Astrocyte (in vitro differentiated cells and primary cell): ENCODE results near the gene PABPC1L. TPM values are rescaled to one million over a fixed set of nuclear protein-coding genes. Genes with fewer than 3 reads are reported as not detected.

Source experiments
- DNase-seq: peaks from one replicate; pipeline ENCODE4 v3.0.0-alpha.2; 2010; ENCODE audit warnings: low read depth
- FAIRE-seq: peaks from 2 replicates; lab custom pipeline; 2011; peaks lifted over from hg19 to GRCh38; lab: Jason Lieb, UNC
- H2AFZ ChIP-seq: 2 replicates; pipeline ENCODE4 v1.6.0; 2012; ENCODE audit warnings: low read depth, low read length, inconsistent platforms
- H3K27ac ChIP-seq: 2 replicates; pipeline ENCODE4 v1.5.1; 2011; ENCODE audit warnings: low read depth, low read length, inconsistent platforms
- H3K27me3 ChIP-seq: 2 replicates; pipeline ENCODE4 v1.6.0; 2011; ENCODE audit warnings: low read length, inconsistent platforms; ENCODE audit not compliant: insufficient read depth
- H3K36me3 ChIP-seq: 2 replicates; pipeline ENCODE4 v1.5.1; 2011; ENCODE audit warnings: low read length, inconsistent platforms; ENCODE audit not compliant: insufficient read depth
- H3K4me1 ChIP-seq: 2 replicates; pipeline ENCODE4 v1.5.1; 2011; ENCODE audit warnings: low read length, inconsistent platforms; ENCODE audit not compliant: insufficient read depth
- H3K4me2 ChIP-seq: 2 replicates; pipeline ENCODE4 v1.6.0; 2012; ENCODE audit warnings: low read length, inconsistent platforms
- H3K4me3 ChIP-seq: 2 replicates; pipeline ENCODE4 v1.5.1; 2011; ENCODE audit warnings: low read depth, mild to moderate bottlenecking, low read length, inconsistent platforms; ENCODE audit not compliant: insufficient read depth
- H3K79me2 ChIP-seq: 2 replicates; pipeline ENCODE4 v1.6.0; 2012; ENCODE audit warnings: mild to moderate bottlenecking, low read length, inconsistent platforms; ENCODE audit not compliant: insufficient read depth
- H3K9ac ChIP-seq: 2 replicates; pipeline ENCODE4 v1.6.0; 2012; ENCODE audit warnings: mild to moderate bottlenecking, low read length, inconsistent platforms
- H3K9me3 ChIP-seq: 2 replicates; pipeline ENCODE4 v1.5.1; 2012; ENCODE audit warnings: low read depth, mild to moderate bottlenecking, low read length, inconsistent platforms; ENCODE audit not compliant: insufficient read depth
- H4K20me1 ChIP-seq: 2 replicates; pipeline ENCODE4 v1.6.0; 2012; ENCODE audit warnings: low read length, inconsistent platforms; ENCODE audit not compliant: insufficient read depth
- H3K27ac Mint-ChIP-seq: one replicate; pipeline ENCODE4 v1.8.0; 2021; ENCODE audit warnings: mild to moderate bottlenecking, mixed read lengths; ENCODE audit not compliant: unreplicated experiment
- H3K27me3 Mint-ChIP-seq: one replicate; pipeline ENCODE4 v1.8.0; 2021; ENCODE audit warnings: low read depth, mixed read lengths; ENCODE audit not compliant: unreplicated experiment
- H3K36me3 Mint-ChIP-seq: one replicate; pipeline ENCODE4 v1.8.0; 2021; ENCODE audit warnings: low read depth, mixed read lengths; ENCODE audit not compliant: unreplicated experiment
- H3K4me1 Mint-ChIP-seq: one replicate; pipeline ENCODE4 v1.8.0; 2021; ENCODE audit warnings: low read depth, mixed read lengths; ENCODE audit not compliant: unreplicated experiment
- H3K4me3 Mint-ChIP-seq: one replicate; pipeline ENCODE4 v1.8.0; 2021; ENCODE audit warnings: mild to moderate bottlenecking, moderate library complexity, mixed read lengths; ENCODE audit not compliant: unreplicated experiment
- H3K9me3 Mint-ChIP-seq: one replicate; pipeline ENCODE4 v1.8.0; 2021; ENCODE audit warnings: mild to moderate bottlenecking, mixed read lengths; ENCODE audit not compliant: unreplicated experiment
- EZH2 ChIP-seq: IDR thresholded peaks from 2 replicates; pipeline ENCODE4 v1.6.1; 2012; ENCODE audit warnings: mild to moderate bottlenecking, low read length, inconsistent platforms; ENCODE audit not compliant: insufficient read depth
- total RNA-seq: library from RNA; stranded (reverse); gene quantifications from 2 replicates; pipeline ENCODE4 v1.2.1, GENCODE V29; 2021
- TF ChIP-seq, protein P1 (sequence below): IDR thresholded peaks from 2 replicates; pipeline ENCODE4 v1.5.1; 2011; ENCODE audit warnings: low read depth, mild to moderate bottlenecking, inconsistent platforms, low read length, moderate library complexity; ENCODE audit not compliant: insufficient read depth

Gene PABPC1L
- total RNA-seq, 1 donor from 2014 or later: 48.7 TPM

DNA sequence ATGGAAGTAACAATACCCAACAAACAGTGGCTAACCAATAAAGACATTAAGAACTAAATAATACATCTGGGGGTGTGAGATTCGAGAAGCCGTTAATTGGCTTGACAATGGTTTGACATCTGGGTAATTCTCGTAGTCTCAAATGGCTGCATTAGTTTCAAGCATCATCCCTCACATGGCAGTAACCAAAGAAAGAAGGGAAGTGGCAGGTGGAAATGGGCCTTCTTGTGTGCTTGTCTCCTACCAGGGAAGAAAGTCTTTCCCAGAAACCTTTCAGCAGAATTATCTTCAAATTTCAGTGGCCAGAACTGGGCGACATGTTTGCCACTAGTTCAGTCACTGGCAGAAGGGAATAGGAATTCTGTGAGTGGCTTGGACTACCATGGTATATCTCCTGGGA, 66.8 kb downstream of the PABPC1L start:
- Mint-ChIP-seq H3K27me3 (no peaks in the 10 kb centered on the region), H3K36me3 (peaks cover 9% of the 10 kb centered on the region), H3K4me1 (peaks cover 13% of the 10 kb centered on the region), H3K9me3 (no peaks in the 10 kb centered on the region), H3K27ac (no peak overlapping the region), H3K4me3 (no peak overlapping the region)
- TF ChIP-seq, protein P1, sequence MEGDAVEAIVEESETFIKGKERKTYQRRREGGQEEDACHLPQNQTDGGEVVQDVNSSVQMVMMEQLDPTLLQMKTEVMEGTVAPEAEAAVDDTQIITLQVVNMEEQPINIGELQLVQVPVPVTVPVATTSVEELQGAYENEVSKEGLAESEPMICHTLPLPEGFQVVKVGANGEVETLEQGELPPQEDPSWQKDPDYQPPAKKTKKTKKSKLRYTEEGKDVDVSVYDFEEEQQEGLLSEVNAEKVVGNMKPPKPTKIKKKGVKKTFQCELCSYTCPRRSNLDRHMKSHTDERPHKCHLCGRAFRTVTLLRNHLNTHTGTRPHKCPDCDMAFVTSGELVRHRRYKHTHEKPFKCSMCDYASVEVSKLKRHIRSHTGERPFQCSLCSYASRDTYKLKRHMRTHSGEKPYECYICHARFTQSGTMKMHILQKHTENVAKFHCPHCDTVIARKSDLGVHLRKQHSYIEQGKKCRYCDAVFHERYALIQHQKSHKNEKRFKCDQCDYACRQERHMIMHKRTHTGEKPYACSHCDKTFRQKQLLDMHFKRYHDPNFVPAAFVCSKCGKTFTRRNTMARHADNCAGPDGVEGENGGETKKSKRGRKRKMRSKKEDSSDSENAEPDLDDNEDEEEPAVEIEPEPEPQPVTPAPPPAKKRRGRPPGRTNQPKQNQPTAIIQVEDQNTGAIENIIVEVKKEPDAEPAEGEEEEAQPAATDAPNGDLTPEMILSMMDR: no peak
- no peak for TF ChIP-seq EZH2
- Histone ChIP-seq H3K27me3 (no peaks in the 10 kb centered on the region), H3K9ac (no peak overlapping the region), H4K20me1 (no peaks in the 10 kb centered on the region), H3K4me1 (peaks cover 3% of the 10 kb centered on the region), H3K36me3 (peaks cover 19% of the 10 kb centered on the region), H2AFZ (no peak overlapping the region), H3K4me2 (no peak overlapping the region), H3K4me3 (no peak overlapping the region), H3K9me3 (no peaks in the 10 kb centered on the region), H3K79me2 (no peaks in the 10 kb centered on the region), H3K27ac (no peak overlapping the region)
- FAIRE-seq (no peak), DNase-seq (no peak)

DNA sequence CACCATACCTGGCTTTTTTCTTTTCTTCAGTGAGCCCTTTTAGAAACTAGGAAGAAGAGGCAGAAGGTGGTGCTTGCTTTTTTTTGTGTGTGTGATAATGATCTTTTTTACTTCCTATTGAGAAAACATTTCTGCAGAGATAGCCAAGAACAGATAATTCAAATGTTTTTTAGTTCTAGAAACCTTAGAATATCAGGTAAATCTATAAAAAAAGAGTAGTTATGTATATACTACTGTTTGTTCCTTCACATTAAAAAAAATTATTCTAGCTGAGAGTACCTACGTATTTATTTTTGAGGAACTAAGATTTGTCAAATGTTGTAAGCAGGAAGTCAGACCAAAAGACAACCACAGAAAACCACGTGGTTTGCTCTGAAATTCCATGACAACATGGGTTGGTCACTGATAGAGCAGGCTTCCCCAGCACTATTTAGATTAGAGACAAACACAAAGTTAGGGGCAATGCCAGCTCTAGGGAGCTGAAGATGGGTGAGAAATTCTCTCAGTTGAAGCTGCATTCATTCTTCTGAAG, 69.3 kb downstream of the PABPC1L start:
- Histone ChIP-seq H2AFZ (no peak overlapping the region), H3K4me3 (no peak overlapping the region), H3K9me3 (no peaks in the 10 kb centered on the region), H3K36me3 (peaks cover 20% of the 10 kb centered on the region), H3K79me2 (no peaks in the 10 kb centered on the region), H4K20me1 (no peaks in the 10 kb centered on the region), H3K9ac (no peak overlapping the region), H3K4me2 (peak overlapping the region; percentile 4), H3K27me3 (no peaks in the 10 kb centered on the region), H3K27ac (no peak overlapping the region), H3K4me1 (peaks cover 3% of the 10 kb centered on the region)
- peaks cover 10% of the 10 kb centered on the region for H3K4me1 Mint-ChIP-seq
- FAIRE-seq: no peak
- DNase-seq: peak; percentile 53
- TF ChIP-seq, protein P1: no peak
- no peaks in the 10 kb centered on the region for H3K27me3 Mint-ChIP-seq
- peaks cover 9% of the 10 kb centered on the region for H3K36me3 Mint-ChIP-seq
- H3K9me3 Mint-ChIP-seq: no peaks in the 10 kb centered on the region
- H3K27ac Mint-ChIP-seq: no peak overlapping the region
- no peak overlapping the region for H3K4me3 Mint-ChIP-seq

DNA sequence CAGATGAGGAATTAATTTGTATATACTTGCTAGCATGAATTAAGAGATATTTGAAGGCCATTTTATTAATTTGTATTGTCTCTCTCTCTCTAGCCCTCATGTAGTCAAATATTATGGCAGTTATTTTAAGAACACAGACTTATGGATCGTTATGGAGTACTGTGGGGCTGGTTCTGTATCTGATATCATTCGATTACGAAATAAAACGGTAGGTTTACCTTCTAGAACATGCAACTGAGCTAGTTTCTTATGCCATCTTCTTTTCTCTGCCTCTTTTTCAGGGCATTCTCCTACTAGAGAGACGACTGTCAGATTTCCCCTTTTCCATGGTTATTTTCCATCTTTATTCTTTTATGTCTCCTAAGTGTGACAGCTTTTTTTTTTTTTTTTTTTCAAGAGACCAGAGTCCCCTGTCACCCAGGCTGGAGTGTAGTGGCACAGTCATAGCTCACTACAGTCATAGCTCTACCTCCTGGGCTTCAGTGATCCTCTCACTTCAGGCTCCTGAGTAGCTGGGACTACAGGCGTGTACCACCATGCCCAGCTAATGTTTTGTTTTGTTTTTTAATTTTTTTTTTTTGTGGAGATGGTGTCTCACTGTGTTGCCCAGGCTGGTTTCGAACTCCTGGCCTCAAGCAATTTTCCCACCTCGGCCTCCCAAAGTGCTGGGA, 72.0 kb downstream of the PABPC1L start:
- H3K9me3 ChIP-seq: no peaks in the 10 kb centered on the region

More for the DNA sequence above, 72.0 kb downstream of the PABPC1L start:
- Histone ChIP-seq H3K36me3 (peaks cover 12% of the 10 kb centered on the region), H3K79me2 (no peaks in the 10 kb centered on the region), H3K4me2 (no peak overlapping the region), H3K4me3 (no peak overlapping the region), H3K27me3 (no peaks in the 10 kb centered on the region), H4K20me1 (no peaks in the 10 kb centered on the region), H3K4me1 (peaks cover 3% of the 10 kb centered on the region), H3K9ac (no peak overlapping the region), H3K27ac (no peak overlapping the region), H2AFZ (no peak overlapping the region)
- H3K36me3 Mint-ChIP-seq: peaks cover 2% of the 10 kb centered on the region
- FAIRE-seq: no peak
- H3K4me3 Mint-ChIP-seq: no peak overlapping the region
- DNase-seq: no peak
- no peak for TF ChIP-seq EZH2
- TF ChIP-seq, protein P1: no peak
- no peaks in the 10 kb centered on the region for H3K9me3 Mint-ChIP-seq
- H3K27me3 Mint-ChIP-seq: no peaks in the 10 kb centered on the region
- peaks cover 10% of the 10 kb centered on the region for H3K4me1 Mint-ChIP-seq
- no peak overlapping the region for H3K27ac Mint-ChIP-seq
